GM12878 (cell line): ENCODE results near the gene ABCA2. TPM values are rescaled to one million over a fixed set of nuclear protein-coding genes. Genes with fewer than 3 reads are reported as not detected.

Source experiments
- ATAC-seq: fragments of 200-7000 bp; cut with Tn5 transposase; 3 replicates; pipeline ENCODE4 v1.9.1; 2020; ENCODE audit warnings: mild to moderate bottlenecking, moderate library complexity
- BruUV-seq: library from RNA; stranded (reverse); fragments of 400-500 nt; replicated peaks from 2 replicates; lab custom pipeline; 2021; lab: Mats Ljungman, UMichigan
- CTCF ChIA-PET: fragments of 300-600 bp; sonication (Branson Sonifier 250); formaldehyde crosslinking; extraction: SDS; loops from one replicate; lab custom pipeline; 2021; ENCODE audit warnings: inconsistent platforms; lab: Yijun Ruan, JAX
- POLR2A ChIA-PET: fragments of 350-600 bp; formaldehyde crosslinking; extraction: SDS; loops from one replicate; lab custom pipeline; 2021; ENCODE audit warnings: inconsistent platforms; lab: Charles Lee
- RAD21 ChIA-PET: fragments of 300-600 bp; sonication (Branson Sonifier 250); formaldehyde crosslinking; loops from one replicate; lab custom pipeline; 2023; ENCODE audit warnings: antibody characterized with exemption; ENCODE audit not compliant: unreplicated experiment; lab: Charles Lee
- SMC1A ChIA-PET: fragments of 300-600 bp; sonication (Branson Sonifier 250); formaldehyde crosslinking; loops from one replicate; lab custom pipeline; 2023; ENCODE audit not compliant: unreplicated experiment, uncharacterized antibody; lab: Charles Lee
- DNase-seq: peaks from one replicate; pipeline ENCODE4 v3.0.0-alpha.2; 2011; ENCODE audit warnings: low read depth, low spot score
- FAIRE-seq: peaks from 3 replicates; lab custom pipeline; 2011; peaks lifted over from hg19 to GRCh38; lab: Jason Lieb, UNC
- H2AFZ ChIP-seq: 2 replicates; pipeline ENCODE4 v1.6.0; 2011; ENCODE audit warnings: low read depth, low read length, control low read depth; ENCODE audit not compliant: control insufficient read depth
- H3K27ac ChIP-seq: 2 replicates; pipeline ENCODE4 v1.5.1; 2011; ENCODE audit warnings: control low read depth; ENCODE audit not compliant: control insufficient read depth, insufficient read depth
- H3K27me3 ChIP-seq, 2 experiments: replicated peaks in 1 of 2; 2 replicates each; pipeline versions ENCODE4 v1.6.0 to v1.6.1; 2011; ENCODE audit warnings: low read length in 1 of 2; ENCODE audit not compliant: control insufficient read depth in 2 of 2, insufficient read depth in 2 of 2
- H3K36me3 ChIP-seq, 2 experiments: 2 replicates each; pipeline ENCODE4 v1.5.1; 2011; ENCODE audit warnings: low read length in 1 of 2; ENCODE audit not compliant: control insufficient read depth in 2 of 2, insufficient read depth in 2 of 2
- H3K4me1 ChIP-seq: 2 replicates; pipeline ENCODE4 v1.6.1; 2011; ENCODE audit warnings: mild to moderate bottlenecking, low read length, moderate library complexity, mixed read lengths; ENCODE audit not compliant: control insufficient read depth, insufficient read depth
- H3K4me2 ChIP-seq: 2 replicates; pipeline ENCODE4 v1.6.0; 2011; ENCODE audit warnings: control low read depth; ENCODE audit not compliant: control insufficient read depth, insufficient read depth
- H3K4me3 ChIP-seq: fragments of 200-600 bp; sonication (generic); 2 replicates; pipeline ENCODE4 v1.5.1; 2016
- H3K79me2 ChIP-seq: 2 replicates; pipeline ENCODE4 v1.6.0; 2011; ENCODE audit warnings: low read length; ENCODE audit not compliant: control insufficient read depth, insufficient read depth
- H3K9ac ChIP-seq: 2 replicates; pipeline ENCODE4 v1.8.0; 2011; ENCODE audit warnings: low read length, control low read depth, mixed read lengths; ENCODE audit not compliant: control insufficient read depth, insufficient read depth
- H3K9me3 ChIP-seq: replicated peaks from 3 replicates; pipeline ENCODE4 v1.5.1; 2011; ENCODE audit warnings: mild to moderate bottlenecking, low read length; ENCODE audit not compliant: control insufficient read depth, insufficient read depth
- H4K20me1 ChIP-seq: 2 replicates; pipeline ENCODE4 v1.6.0; 2011; ENCODE audit not compliant: control insufficient read depth, insufficient read depth
- ATF7 ChIP-seq: fragments of 450-650 bp; IDR thresholded peaks from 2 replicates; pipeline ENCODE4 v1.6.1; 2016; ENCODE audit warnings: low read depth, mild to moderate bottlenecking
- BCL11A ChIP-seq: IDR thresholded peaks from 2 replicates; pipeline ENCODE4 v1.6.1; 2011; ENCODE audit warnings: low read depth, low read length
- BHLHE40 ChIP-seq, 2 experiments: fragments of 450-650 bp in 1 of 2; IDR thresholded peaks; 2 replicates each; pipeline ENCODE4 v1.6.1; 2011 to 2017; ENCODE audit warnings: low read depth in 2 of 2, borderline replicate concordance in 1 of 2, improper control_type of control experiment in 1 of 2, low read length in 1 of 2, mild to moderate bottlenecking in 1 of 2
- DPF2 ChIP-seq: fragments of 450-650 bp; IDR thresholded peaks from 2 replicates; pipeline ENCODE4 v1.6.1; 2017; ENCODE audit warnings: mild to moderate bottlenecking
- EED ChIP-seq: sonication (generic); IDR thresholded peaks from 2 replicates; pipeline ENCODE4 v1.6.1; 2016; ENCODE audit warnings: antibody characterized with exemption, low read depth
- GABPA ChIP-seq: IDR thresholded peaks from 2 replicates; pipeline ENCODE4 v1.6.1; 2014; ENCODE audit warnings: antibody characterized with exemption, low read depth, mild to moderate bottlenecking, inconsistent platforms
- HDGF ChIP-seq: fragments of 450-650 bp; IDR thresholded peaks from 2 replicates; pipeline ENCODE4 v1.6.1; 2016; ENCODE audit warnings: antibody characterized with exemption
- IKZF2 ChIP-seq, 2 experiments: fragments of 450-650 bp; IDR thresholded peaks; 2 replicates each; pipeline ENCODE4 v1.6.1; 2017; ENCODE audit warnings: mild to moderate bottlenecking in 2 of 2, moderate library complexity in 2 of 2
- IRF4 ChIP-seq: IDR thresholded peaks from 2 replicates; pipeline ENCODE4 v1.6.1; 2011; ENCODE audit warnings: low read depth, low read length
- MYB ChIP-seq: fragments of 150-350 bp; IDR thresholded peaks from 2 replicates; pipeline ENCODE4 v1.6.1; 2014; ENCODE audit warnings: mild to moderate bottlenecking, low read depth, low read length, borderline replicate concordance
- NFIC ChIP-seq: IDR thresholded peaks from 2 replicates; pipeline ENCODE4 v1.6.1; 2012; ENCODE audit warnings: low read depth, mild to moderate bottlenecking, inconsistent platforms, low read length, moderate library complexity
- SMC3 ChIP-seq: IDR thresholded peaks from 2 replicates; pipeline ENCODE4 v1.6.1; 2011; ENCODE audit warnings: low read length, improper control_type of control experiment, borderline replicate concordance
- STAT1 ChIP-seq: fragments of 450-650 bp; conservative IDR thresholded peaks from 2 replicates; pipeline ENCODE4 v1.6.1; 2014; ENCODE audit warnings: antibody characterized with exemption, mild to moderate bottlenecking
- ZBED1 ChIP-seq: IDR thresholded peaks from 2 replicates; pipeline ENCODE4 v1.6.1; 2016; ENCODE audit warnings: borderline replicate concordance
- WGBS: methylation state at CpG from one replicate; pipeline ENCODE4 v1.1.6; 2016; ENCODE audit warnings: low lambda C conversion rate; ENCODE audit not compliant: insufficient replicate concordance, insufficient coverage; ENCODE audit errors: missing lambda C conversion rate; 5-methylcytosine and 5-hydroxymethylcytosine counted together
- in situ Hi-C: fragments of 300-500 bp; cut with MboI; formaldehyde crosslinking; loops from 9 replicates; pipeline ENCODE4 v1.14.3; 2018; ENCODE audit warnings: mixed read lengths
- intact Hi-C: fragments of 100-400 bp; cut with micrococcal nuclease; formaldehyde crosslinking; loops from one replicate; pipeline ENCODE4 v1.14.2; 2022; ENCODE audit not compliant: unreplicated experiment
- polyA plus RNA-seq, 11 experiments: library from polyadenylated mRNA; depleted of rRNA in 4 of 11; unstranded in 6 of 11; stranded (reverse) in 5 of 11; fragments of >200 nt; fragmentation: Nextera tagmentation in 4 of 11; fragmentation: Illumina TruSeq in 1 of 11; extraction: Ambion mirVana in 4 of 11; extraction: Trizol in 1 of 11; gene quantifications; 1 replicate in 1 of 11; 2 replicates in 10 of 11; pipeline versions ENCODE4 v1.2.1 to v1.2.3, GENCODE V29; 2011 to 2016; ENCODE audit warnings: inconsistent platforms in 2 of 11, missing spikeins in 2 of 11, low read depth in 1 of 11
- total RNA-seq, 4 experiments: library from RNA; depleted of rRNA in 3 of 4; stranded (reverse); fragments of >200 nt in 3 of 4; fragmentation: Illumina TruSeq in 1 of 4; extraction: Trizol in 1 of 4; gene quantifications; 2 replicates each; pipeline versions ENCODE4 v1.2.1 to v1.2.3, GENCODE V29; 2013 to 2021
- TF ChIP-seq, protein P1 (sequence below): IDR thresholded peaks from 2 replicates; pipeline ENCODE4 v1.6.1; 2011; ENCODE audit warnings: borderline replicate concordance, low read depth, mild to moderate bottlenecking, moderate library complexity, mixed read lengths, low read length; ENCODE audit not compliant: insufficient read depth; ENCODE audit errors: extremely low read length
- TF ChIP-seq, protein P2 (sequence below): fragments of 450-650 bp; IDR thresholded peaks from 2 replicates; pipeline ENCODE4 v1.6.1; 2016; ENCODE audit warnings: mild to moderate bottlenecking
- TF ChIP-seq, protein P3 (sequence below): IDR thresholded peaks from 2 replicates; pipeline ENCODE4 v1.6.1; 2012; ENCODE audit warnings: improper control_type of control experiment, low read depth, low read length; ENCODE audit not compliant: insufficient replicate concordance
- TF ChIP-seq, protein P4 (sequence below): fragments of 450-650 bp; IDR thresholded peaks from 2 replicates; pipeline ENCODE4 v1.6.1; 2014; ENCODE audit warnings: mild to moderate bottlenecking

The ABCA2 gene
- total and polyA plus RNA-seq, 10 of the 15 experiments (the other 5 are each of a cell fraction or from before 2014, with no cell fraction given): 0.13 to 2.6 (median 0.71) TPM; not detected in 2

DNA sequence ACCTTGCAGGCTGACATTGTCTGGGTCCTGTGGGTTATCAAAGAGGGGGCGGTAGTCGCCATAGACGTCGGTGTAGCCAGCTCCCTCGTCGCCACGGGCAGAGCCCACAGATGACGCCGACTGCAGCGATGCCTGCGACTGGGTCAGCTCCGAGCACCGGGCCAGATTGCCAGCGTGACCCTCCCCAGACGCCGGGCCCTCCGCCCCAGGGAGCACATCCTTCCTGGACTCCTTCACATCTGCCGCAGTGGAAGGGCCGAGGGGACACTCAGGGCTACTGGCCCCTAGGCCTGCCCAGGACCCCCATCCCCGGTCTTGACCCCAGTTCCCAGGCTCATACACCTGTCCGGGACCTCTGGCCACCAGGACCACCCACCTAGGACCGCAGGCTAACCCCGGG lies 13.9 kb downstream of the ABCA2 start (continued):
- TF ChIP-seq, protein P1, sequence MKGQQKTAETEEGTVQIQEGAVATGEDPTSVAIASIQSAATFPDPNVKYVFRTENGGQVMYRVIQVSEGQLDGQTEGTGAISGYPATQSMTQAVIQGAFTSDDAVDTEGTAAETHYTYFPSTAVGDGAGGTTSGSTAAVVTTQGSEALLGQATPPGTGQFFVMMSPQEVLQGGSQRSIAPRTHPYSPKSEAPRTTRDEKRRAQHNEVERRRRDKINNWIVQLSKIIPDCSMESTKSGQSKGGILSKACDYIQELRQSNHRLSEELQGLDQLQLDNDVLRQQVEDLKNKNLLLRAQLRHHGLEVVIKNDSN: no peak
- TF ChIP-seq MYB: no peak
- no peak for TF ChIP-seq IKZF2 (IDR thresholded peaks at IDR 0.05)
- TF ChIP-seq SMC3: no peak
- no peak for TF ChIP-seq GABPA

DNA sequence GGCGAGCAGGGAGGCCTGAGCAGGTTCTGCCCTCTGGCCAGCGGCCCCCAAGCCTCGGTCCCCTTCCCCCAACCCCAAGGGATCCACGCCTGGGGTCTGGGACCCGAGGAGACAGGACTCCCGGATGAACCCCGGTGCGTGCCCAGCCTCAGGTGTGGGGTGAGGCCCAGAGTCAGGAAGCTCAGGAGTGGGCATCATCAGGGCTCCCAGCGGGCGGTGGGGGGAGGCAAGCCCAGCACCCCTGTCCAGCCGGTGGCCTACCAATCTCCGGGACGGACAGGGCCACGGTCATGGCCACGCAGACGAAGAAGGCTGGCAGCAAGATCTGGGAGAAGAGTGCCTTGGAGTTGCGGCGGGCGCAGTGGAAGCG lies 14.5 kb downstream of the ABCA2 start:
- ATAC-seq (no peak), DNase-seq (no peak), FAIRE-seq (no peak)
- Histone ChIP-seq H3K9ac (no peak overlapping the region), H3K79me2 (no peaks in the 10 kb centered on the region), H3K27ac (no peak overlapping the region), H3K36me3 (no peaks in the 10 kb centered on the region), H3K4me3 (no peak overlapping the region), H3K4me1 (no peaks in the 10 kb centered on the region), H2AFZ (no peak overlapping the region), H3K9me3 (no peaks in the 10 kb centered on the region; the same call in 2 of the 3 replicates), H3K27me3 (no peaks in the 10 kb centered on the region), H3K4me2 (no peak overlapping the region), H4K20me1 (no peaks in the 10 kb centered on the region)
- RAD21 ChIA-PET: no interaction called here
- intact Hi-C loops (no loop called here), in situ Hi-C loops (no loop called here)
- POLR2A ChIA-PET: no interaction called here
- 84% methylated on average over 18 of the region's 20 CpGs for WGBS
- CTCF ChIA-PET: no interaction called here
- BruUV-seq: no TSS peak
- SMC1A ChIA-PET: no interaction called here
- TF ChIP-seq IRF4 (no peak), ZBED1 (no peak), DPF2 (no peak), NFIC (no peak), EED (no peak), HDGF (no peak), BHLHE40 (IDR thresholded peaks at IDR 0.05; ENCODE audit: borderline replicate concordance in 1 of 2, low read depth in 2 of 2, low read length in 1 of 2) (no peak), BCL11A (no peak), ATF7 (no peak), STAT1 (no peak)
- TF ChIP-seq, protein P2, sequence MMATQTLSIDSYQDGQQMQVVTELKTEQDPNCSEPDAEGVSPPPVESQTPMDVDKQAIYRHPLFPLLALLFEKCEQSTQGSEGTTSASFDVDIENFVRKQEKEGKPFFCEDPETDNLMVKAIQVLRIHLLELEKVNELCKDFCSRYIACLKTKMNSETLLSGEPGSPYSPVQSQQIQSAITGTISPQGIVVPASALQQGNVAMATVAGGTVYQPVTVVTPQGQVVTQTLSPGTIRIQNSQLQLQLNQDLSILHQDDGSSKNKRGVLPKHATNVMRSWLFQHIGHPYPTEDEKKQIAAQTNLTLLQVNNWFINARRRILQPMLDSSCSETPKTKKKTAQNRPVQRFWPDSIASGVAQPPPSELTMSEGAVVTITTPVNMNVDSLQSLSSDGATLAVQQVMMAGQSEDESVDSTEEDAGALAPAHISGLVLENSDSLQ: no peak
- TF ChIP-seq, protein P3, sequence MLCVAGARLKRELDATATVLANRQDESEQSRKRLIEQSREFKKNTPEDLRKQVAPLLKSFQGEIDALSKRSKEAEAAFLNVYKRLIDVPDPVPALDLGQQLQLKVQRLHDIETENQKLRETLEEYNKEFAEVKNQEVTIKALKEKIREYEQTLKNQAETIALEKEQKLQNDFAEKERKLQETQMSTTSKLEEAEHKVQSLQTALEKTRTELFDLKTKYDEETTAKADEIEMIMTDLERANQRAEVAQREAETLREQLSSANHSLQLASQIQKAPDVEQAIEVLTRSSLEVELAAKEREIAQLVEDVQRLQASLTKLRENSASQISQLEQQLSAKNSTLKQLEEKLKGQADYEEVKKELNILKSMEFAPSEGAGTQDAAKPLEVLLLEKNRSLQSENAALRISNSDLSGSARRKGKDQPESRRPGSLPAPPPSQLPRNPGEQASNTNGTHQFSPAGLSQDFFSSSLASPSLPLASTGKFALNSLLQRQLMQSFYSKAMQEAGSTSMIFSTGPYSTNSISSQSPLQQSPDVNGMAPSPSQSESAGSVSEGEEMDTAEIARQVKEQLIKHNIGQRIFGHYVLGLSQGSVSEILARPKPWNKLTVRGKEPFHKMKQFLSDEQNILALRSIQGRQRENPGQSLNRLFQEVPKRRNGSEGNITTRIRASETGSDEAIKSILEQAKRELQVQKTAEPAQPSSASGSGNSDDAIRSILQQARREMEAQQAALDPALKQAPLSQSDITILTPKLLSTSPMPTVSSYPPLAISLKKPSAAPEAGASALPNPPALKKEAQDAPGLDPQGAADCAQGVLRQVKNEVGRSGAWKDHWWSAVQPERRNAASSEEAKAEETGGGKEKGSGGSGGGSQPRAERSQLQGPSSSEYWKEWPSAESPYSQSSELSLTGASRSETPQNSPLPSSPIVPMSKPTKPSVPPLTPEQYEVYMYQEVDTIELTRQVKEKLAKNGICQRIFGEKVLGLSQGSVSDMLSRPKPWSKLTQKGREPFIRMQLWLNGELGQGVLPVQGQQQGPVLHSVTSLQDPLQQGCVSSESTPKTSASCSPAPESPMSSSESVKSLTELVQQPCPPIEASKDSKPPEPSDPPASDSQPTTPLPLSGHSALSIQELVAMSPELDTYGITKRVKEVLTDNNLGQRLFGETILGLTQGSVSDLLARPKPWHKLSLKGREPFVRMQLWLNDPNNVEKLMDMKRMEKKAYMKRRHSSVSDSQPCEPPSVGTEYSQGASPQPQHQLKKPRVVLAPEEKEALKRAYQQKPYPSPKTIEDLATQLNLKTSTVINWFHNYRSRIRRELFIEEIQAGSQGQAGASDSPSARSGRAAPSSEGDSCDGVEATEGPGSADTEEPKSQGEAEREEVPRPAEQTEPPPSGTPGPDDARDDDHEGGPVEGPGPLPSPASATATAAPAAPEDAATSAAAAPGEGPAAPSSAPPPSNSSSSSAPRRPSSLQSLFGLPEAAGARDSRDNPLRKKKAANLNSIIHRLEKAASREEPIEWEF: no peak
- TF ChIP-seq, protein P4, sequence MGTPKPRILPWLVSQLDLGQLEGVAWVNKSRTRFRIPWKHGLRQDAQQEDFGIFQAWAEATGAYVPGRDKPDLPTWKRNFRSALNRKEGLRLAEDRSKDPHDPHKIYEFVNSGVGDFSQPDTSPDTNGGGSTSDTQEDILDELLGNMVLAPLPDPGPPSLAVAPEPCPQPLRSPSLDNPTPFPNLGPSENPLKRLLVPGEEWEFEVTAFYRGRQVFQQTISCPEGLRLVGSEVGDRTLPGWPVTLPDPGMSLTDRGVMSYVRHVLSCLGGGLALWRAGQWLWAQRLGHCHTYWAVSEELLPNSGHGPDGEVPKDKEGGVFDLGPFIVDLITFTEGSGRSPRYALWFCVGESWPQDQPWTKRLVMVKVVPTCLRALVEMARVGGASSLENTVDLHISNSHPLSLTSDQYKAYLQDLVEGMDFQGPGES: no peak
